Measurements from ENCODE around the gene FASTK.

FASTK gene

GRCh38 chr7:151123822-151124464 lies 43.3 kb upstream of the FASTK start:
- Histone ChIP-seq H3K27ac (ENCODE audit: low read length) (no peak overlapping the region), H3K36me3 (ENCODE audit: control insufficient read depth in 1 of 2, insufficient read depth in 2 of 2, low read length in 2 of 2) (peaks cover 24 to 69% of the 10 kb centered on the region in 2 donors)

GRCh38 chr7:151123158-151123821 lies 42.7 kb upstream of the FASTK start:
- Histone ChIP-seq H3K4me3 (ENCODE audit: low read depth in 1 of 2, low read length in 2 of 2) (no peak overlapping the region), H3K27me3 (ENCODE audit: low read depth, low read length) (no peaks in the 10 kb centered on the region), H3K36me3 (ENCODE audit: control insufficient read depth in 1 of 2, insufficient read depth in 2 of 2, low read length in 2 of 2) (peaks cover 26 to 69% of the 10 kb centered on the region in 2 donors), H3K9me3 (ENCODE audit: control insufficient read depth in 1 of 2, low read length in 2 of 2) (no peaks in the 10 kb centered on the region), H3K27ac (ENCODE audit: low read length) (no peak overlapping the region), H3K4me1 (ENCODE audit: control insufficient read depth in 1 of 2, insufficient read depth in 2 of 2, low read length in 2 of 2) (peaks cover 0 to 3% of the 10 kb centered on the region in 2 donors)

More at GRCh38 chr7:151123822-151124464, 43.3 kb upstream of the FASTK start:
- no peaks in the 10 kb centered on the region for H3K27me3 ChIP-seq (ENCODE audit: low read depth, low read length)
- no peaks in the 10 kb centered on the region for H3K9me3 ChIP-seq (ENCODE audit: control insufficient read depth in 1 of 2, low read length in 2 of 2)
- no peak overlapping the region for H3K4me3 ChIP-seq (ENCODE audit: low read depth in 1 of 2, low read length in 2 of 2)
- peaks cover 0 to 3% of the 10 kb centered on the region in 2 donors for H3K4me1 ChIP-seq (ENCODE audit: control insufficient read depth in 1 of 2, insufficient read depth in 2 of 2, low read length in 2 of 2)

- Histone ChIP-seq H3K27me3 (ENCODE audit: low read depth, low read length) (no peaks in the 10 kb centered on the region), H3K9me3 (ENCODE audit: control insufficient read depth in 1 of 2, low read length in 2 of 2) (no peaks in the 10 kb centered on the region), H3K4me3 (ENCODE audit: low read depth in 1 of 2, low read length in 2 of 2) (no peak overlapping the region), H3K27ac (ENCODE audit: low read length) (no peak overlapping the region), H3K4me1 (ENCODE audit: control insufficient read depth in 1 of 2, insufficient read depth in 2 of 2, low read length in 2 of 2) (peaks cover 0 to 3% of the 10 kb centered on the region in 2 donors), H3K36me3 (ENCODE audit: control insufficient read depth in 1 of 2, insufficient read depth in 2 of 2, low read length in 2 of 2) (peaks cover 21 to 70% of the 10 kb centered on the region in 2 donors)
Measured at GRCh38 chr7:151122796-151123157, 42.2 kb upstream of the FASTK start.

- H3K9me3 ChIP-seq (ENCODE audit: control insufficient read depth in 1 of 2, low read length in 2 of 2) = no peaks in the 10 kb centered on the region
- H3K36me3 ChIP-seq (ENCODE audit: control insufficient read depth in 1 of 2, insufficient read depth in 2 of 2, low read length in 2 of 2) = peaks cover 21 to 67% of the 10 kb centered on the region in 2 donors
- H3K4me1 ChIP-seq (ENCODE audit: control insufficient read depth in 1 of 2, insufficient read depth in 2 of 2, low read length in 2 of 2) = peaks cover 0 to 3% of the 10 kb centered on the region in 2 donors
- no peaks in the 10 kb centered on the region for H3K27me3 ChIP-seq (ENCODE audit: low read depth, low read length)
- H3K27ac ChIP-seq (ENCODE audit: low read length) = no peak overlapping the region
- H3K4me3 ChIP-seq (ENCODE audit: low read depth in 1 of 2, low read length in 2 of 2) = no peak overlapping the region
Measured at GRCh38 chr7:151122276-151122675, 41.7 kb upstream of the FASTK start.

GRCh38 chr7:151121380-151122170 lies 41.0 kb upstream of the FASTK start:
- H3K9me3 ChIP-seq (ENCODE audit: control insufficient read depth in 1 of 2, low read length in 2 of 2) = no peaks in the 10 kb centered on the region
- H3K27me3 ChIP-seq (ENCODE audit: low read depth, low read length) = no peaks in the 10 kb centered on the region
- no peak overlapping the region for H3K4me3 ChIP-seq (ENCODE audit: low read depth in 1 of 2, low read length in 2 of 2)
- no peak overlapping the region for H3K27ac ChIP-seq (ENCODE audit: low read length)
- H3K36me3 ChIP-seq (ENCODE audit: control insufficient read depth in 1 of 2, insufficient read depth in 2 of 2, low read length in 2 of 2) = peaks cover 21 to 64% of the 10 kb centered on the region in 2 donors
- peaks cover 0 to 3% of the 10 kb centered on the region in 2 donors for H3K4me1 ChIP-seq (ENCODE audit: control insufficient read depth in 1 of 2, insufficient read depth in 2 of 2, low read length in 2 of 2)

GRCh38 chr7:151120896-151121295 lies 40.3 kb upstream of the FASTK start:
- no peaks in the 10 kb centered on the region for H3K9me3 ChIP-seq (ENCODE audit: control insufficient read depth in 1 of 2, low read length in 2 of 2)
- H3K4me3 ChIP-seq (ENCODE audit: low read depth in 1 of 2, low read length in 2 of 2) = no peak overlapping the region
- peaks cover 21 to 64% of the 10 kb centered on the region in 2 donors for H3K36me3 ChIP-seq (ENCODE audit: control insufficient read depth in 1 of 2, insufficient read depth in 2 of 2, low read length in 2 of 2)
- peaks cover 0 to 1% of the 10 kb centered on the region in 2 donors for H3K4me1 ChIP-seq (ENCODE audit: control insufficient read depth in 1 of 2, insufficient read depth in 2 of 2, low read length in 2 of 2)
- no peaks in the 10 kb centered on the region for H3K27me3 ChIP-seq (ENCODE audit: low read depth, low read length)
- H3K27ac ChIP-seq (ENCODE audit: low read length) = no peak overlapping the region

GRCh38 chr7:151119902-151120301 lies 39.3 kb upstream of the FASTK start:
- Histone ChIP-seq H3K9me3 (ENCODE audit: control insufficient read depth in 1 of 2, low read length in 2 of 2) (no peaks in the 10 kb centered on the region), H3K4me3 (ENCODE audit: low read depth in 1 of 2, low read length in 2 of 2) (no peak overlapping the region), H3K27ac (ENCODE audit: low read length) (no peak overlapping the region), H3K36me3 (ENCODE audit: control insufficient read depth in 1 of 2, insufficient read depth in 2 of 2, low read length in 2 of 2) (peaks cover 21 to 63% of the 10 kb centered on the region in 2 donors), H3K4me1 (ENCODE audit: control insufficient read depth in 1 of 2, insufficient read depth in 2 of 2, low read length in 2 of 2) (peaks cover 0 to 6% of the 10 kb centered on the region in 2 donors), H3K27me3 (ENCODE audit: low read depth, low read length) (no peaks in the 10 kb centered on the region)

- no peaks in the 10 kb centered on the region for H3K9me3 ChIP-seq (ENCODE audit: control insufficient read depth in 1 of 2, low read length in 2 of 2)
- H3K4me3 ChIP-seq (ENCODE audit: low read depth in 1 of 2, low read length in 2 of 2) = no peak overlapping the region
- H3K27ac ChIP-seq (ENCODE audit: low read length) = no peak overlapping the region
- peaks cover 0 to 10% of the 10 kb centered on the region in 2 donors for H3K4me1 ChIP-seq (ENCODE audit: control insufficient read depth in 1 of 2, insufficient read depth in 2 of 2, low read length in 2 of 2)
- H3K36me3 ChIP-seq (ENCODE audit: control insufficient read depth in 1 of 2, insufficient read depth in 2 of 2, low read length in 2 of 2) = peaks cover 12 to 62% of the 10 kb centered on the region in 2 donors
- no peaks in the 10 kb centered on the region for H3K27me3 ChIP-seq (ENCODE audit: low read depth, low read length)
Measured at GRCh38 chr7:151119055-151119415, 38.4 kb upstream of the FASTK start.

- Histone ChIP-seq H3K27ac (ENCODE audit: low read length) (no peak overlapping the region), H3K36me3 (ENCODE audit: control insufficient read depth in 1 of 2, insufficient read depth in 2 of 2, low read length in 2 of 2) (peaks cover 12 to 56% of the 10 kb centered on the region in 2 donors), H3K9me3 (ENCODE audit: control insufficient read depth in 1 of 2, low read length in 2 of 2) (no peaks in the 10 kb centered on the region), H3K27me3 (ENCODE audit: low read depth, low read length) (no peaks in the 10 kb centered on the region), H3K4me1 (ENCODE audit: control insufficient read depth in 1 of 2, insufficient read depth in 2 of 2, low read length in 2 of 2) (peaks cover 0 to 10% of the 10 kb centered on the region in 2 donors), H3K4me3 (ENCODE audit: low read depth in 1 of 2, low read length in 2 of 2) (no peak overlapping the region)
Measured at GRCh38 chr7:151118108-151119054, 37.8 kb upstream of the FASTK start.

GRCh38 chr7:151117565-151117964 lies 37.0 kb upstream of the FASTK start:
- Histone ChIP-seq H3K9me3 (ENCODE audit: control insufficient read depth in 1 of 2, low read length in 2 of 2) (no peaks in the 10 kb centered on the region), H3K4me1 (ENCODE audit: control insufficient read depth in 1 of 2, insufficient read depth in 2 of 2, low read length in 2 of 2) (peaks cover 0 to 10% of the 10 kb centered on the region in 2 donors), H3K36me3 (ENCODE audit: control insufficient read depth in 1 of 2, insufficient read depth in 2 of 2, low read length in 2 of 2) (peaks cover 12 to 48% of the 10 kb centered on the region in 2 donors), H3K27me3 (ENCODE audit: low read depth, low read length) (no peaks in the 10 kb centered on the region), H3K4me3 (ENCODE audit: low read depth in 1 of 2, low read length in 2 of 2) (no peak overlapping the region), H3K27ac (ENCODE audit: low read length) (no peak overlapping the region)

Data from muscle layer of duodenum (tissue), 2 donors.